Vagina (tissue), 2 donors: ENCODE results near the gene GADD45A. TPM values are rescaled to one million over a fixed set of nuclear protein-coding genes. Genes with fewer than 3 reads are reported as not detected.

Experiments
- DNase-seq, 2 donors: peaks; one replicate each; pipeline ENCODE4 v3.0.0-alpha.2; 2017; ENCODE audit errors: extremely low spot score in 2 of 2
- H3K27ac ChIP-seq: fragments of 200-600 bp; sonication (generic); one replicate; pipeline ENCODE4 v1.5.1; 2019
- H3K27me3 ChIP-seq: fragments of 200-600 bp; sonication (generic); one replicate; pipeline ENCODE4 v1.5.1; 2019
- H3K36me3 ChIP-seq, 2 donors: fragments of 200-600 bp; sonication (generic); one replicate each; pipeline ENCODE4 v1.5.1; 2017 to 2019
- H3K4me1 ChIP-seq: fragments of 200-600 bp; sonication (generic); one replicate; pipeline ENCODE4 v1.5.1; 2019
- H3K4me3 ChIP-seq, 2 donors: fragments of 200-600 bp; sonication (generic); 1 replicate in 1 of 2; 2 replicates in 1 of 2; pipeline ENCODE4 v1.5.1; 2016 to 2019
- H3K9me3 ChIP-seq: fragments of 200-600 bp; sonication (generic); one replicate; pipeline ENCODE4 v1.5.1; 2019
- CTCF ChIP-seq, 3 experiments: fragments of 450-650 bp in 2 of 3; fragments of 200-600 bp in 1 of 3; sonication (generic) in 1 of 3; IDR thresholded peaks; one replicate each; pipeline ENCODE4 v1.5.1; 2017 to 2019; ENCODE audit warnings: antibody characterized with exemption in 3 of 3, mild to moderate bottlenecking in 2 of 3, moderate library complexity in 2 of 3
- POLR2A ChIP-seq, 2 donors: fragments of 450-650 bp; IDR thresholded peaks; one replicate each; pipeline ENCODE4 v1.6.1; 2017; ENCODE audit warnings: antibody characterized with exemption in 2 of 2, mild to moderate bottlenecking in 2 of 2, moderate library complexity in 2 of 2
- POLR2AphosphoS5 ChIP-seq, 2 donors: sonication (generic); formaldehyde crosslinking; IDR thresholded peaks; one replicate each; pipeline ENCODE4 v1.9.0; 2017; ENCODE audit warnings: antibody characterized with exemption in 2 of 2, mild to moderate bottlenecking in 2 of 2, low read depth in 1 of 2; ENCODE audit not compliant: insufficient read depth in 1 of 2
- intact Hi-C: fragments of 100-400 bp; cut with DNase I; formaldehyde crosslinking; loops from one replicate; pipeline ENCODE4 v1.15.1; 2023
- total RNA-seq: library from RNA; depleted of rRNA; stranded (reverse); fragments of >200 nt; gene quantifications from one replicate; pipeline ENCODE4 v1.2.3, GENCODE V29; 2016

GADD45A gene
- total RNA-seq, 1 donor from 2014 or later, result 44.4 TPM

DNA sequence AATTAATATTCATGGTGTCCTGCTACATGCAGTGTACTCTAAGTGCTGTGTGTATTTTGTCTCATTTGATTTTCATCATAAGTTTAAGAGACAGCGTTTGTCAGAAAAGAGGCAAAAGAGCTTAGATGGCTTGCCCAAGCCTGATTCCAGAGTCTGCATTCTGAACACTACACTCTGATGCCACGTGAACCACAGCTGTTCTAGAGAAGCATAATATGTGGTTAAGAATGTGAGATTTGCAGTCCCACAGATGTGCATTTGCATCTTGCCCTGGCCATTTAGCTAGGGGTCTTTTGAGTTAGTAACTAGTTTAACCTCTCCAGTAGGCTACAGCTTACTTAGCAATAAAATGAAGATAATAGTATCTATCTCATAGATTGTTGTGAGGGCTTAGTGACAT is 9.2 kb upstream of the GADD45A start:
- DNase-seq, result no peak
- TF ChIP-seq POLR2A (IDR thresholded peaks at IDR 0.05) (no peak), CTCF (IDR thresholded peaks at IDR 0.05) (no peak), POLR2AphosphoS5 (IDR thresholded peaks at IDR 0.05; ENCODE audit: insufficient read depth in 1 of 2, low read depth in 1 of 2) (no peak)
- Histone ChIP-seq H3K9me3 (no peaks in the 10 kb centered on the region), H3K4me3 (no peak overlapping the region), H3K27ac (no peak overlapping the region), H3K27me3 (no peaks in the 10 kb centered on the region), H3K4me1 (peaks cover 11% of the 10 kb centered on the region), H3K36me3 (no peaks in the 10 kb centered on the region)
- intact Hi-C loops, result no loop called here

DNA sequence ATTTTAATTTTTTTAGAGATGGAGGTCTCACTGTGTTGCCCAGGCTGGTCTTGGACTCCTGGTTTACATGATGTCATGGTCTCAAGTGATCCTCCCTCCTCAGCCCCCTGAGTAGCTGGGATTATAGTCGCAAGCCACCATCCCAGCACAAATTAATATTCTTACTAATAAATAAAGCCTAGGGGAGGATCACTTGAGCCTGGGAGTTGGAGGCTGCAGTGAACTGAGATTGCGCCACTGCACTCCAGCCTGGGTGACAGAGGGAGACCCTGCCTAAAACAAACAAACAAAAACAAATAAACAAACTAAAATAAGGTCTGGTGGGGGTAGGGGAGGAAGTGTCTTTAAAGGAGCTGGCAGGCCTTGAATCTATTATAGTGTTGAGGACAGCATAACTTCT is 8.7 kb upstream of the GADD45A start:
- TF ChIP-seq CTCF (IDR thresholded peaks at IDR 0.05) (no peak), POLR2A (IDR thresholded peaks at IDR 0.05) (no peak), POLR2AphosphoS5 (IDR thresholded peaks at IDR 0.05; ENCODE audit: insufficient read depth in 1 of 2, low read depth in 1 of 2) (no peak)
- H3K27me3 ChIP-seq, result no peaks in the 10 kb centered on the region
- intact Hi-C loops, result no loop called here
- DNase-seq, result no peak
- no peak overlapping the region for H3K27ac ChIP-seq
- no peaks in the 10 kb centered on the region for H3K36me3 ChIP-seq
- H3K9me3 ChIP-seq, result no peaks in the 10 kb centered on the region
- no peak overlapping the region for H3K4me3 ChIP-seq
- peaks cover 11% of the 10 kb centered on the region for H3K4me1 ChIP-seq

- Histone ChIP-seq H3K36me3 (no peaks in the 10 kb centered on the region), H3K4me1 (peaks cover 11% of the 10 kb centered on the region), H3K27ac (no peak overlapping the region), H3K9me3 (no peaks in the 10 kb centered on the region), H3K4me3 (no peak overlapping the region), H3K27me3 (no peaks in the 10 kb centered on the region)
- no peak for DNase-seq
- intact Hi-C loops, result no loop called here
- TF ChIP-seq POLR2AphosphoS5 (IDR thresholded peaks at IDR 0.05; ENCODE audit: insufficient read depth in 1 of 2, low read depth in 1 of 2), result no peak
- no peak for TF ChIP-seq CTCF (IDR thresholded peaks at IDR 0.05)
- TF ChIP-seq POLR2A (IDR thresholded peaks at IDR 0.05), result no peak
Measured at GRCh38 chr1:67676946-67677345, 8.1 kb upstream of the GADD45A start.

GRCh38 chr1:67677408-67677807 is 7.6 kb upstream of the GADD45A start:
- no peak for DNase-seq
- Histone ChIP-seq H3K4me1 (peaks cover 11% of the 10 kb centered on the region), H3K4me3 (no peak overlapping the region), H3K9me3 (no peaks in the 10 kb centered on the region), H3K27ac (no peak overlapping the region), H3K27me3 (no peaks in the 10 kb centered on the region), H3K36me3 (no peaks in the 10 kb centered on the region)
- TF ChIP-seq POLR2AphosphoS5 (IDR thresholded peaks at IDR 0.05; ENCODE audit: insufficient read depth in 1 of 2, low read depth in 1 of 2) (no peak), CTCF (IDR thresholded peaks at IDR 0.05) (no peak), POLR2A (IDR thresholded peaks at IDR 0.05) (no peak)
- intact Hi-C loops, result no loop called here

DNA sequence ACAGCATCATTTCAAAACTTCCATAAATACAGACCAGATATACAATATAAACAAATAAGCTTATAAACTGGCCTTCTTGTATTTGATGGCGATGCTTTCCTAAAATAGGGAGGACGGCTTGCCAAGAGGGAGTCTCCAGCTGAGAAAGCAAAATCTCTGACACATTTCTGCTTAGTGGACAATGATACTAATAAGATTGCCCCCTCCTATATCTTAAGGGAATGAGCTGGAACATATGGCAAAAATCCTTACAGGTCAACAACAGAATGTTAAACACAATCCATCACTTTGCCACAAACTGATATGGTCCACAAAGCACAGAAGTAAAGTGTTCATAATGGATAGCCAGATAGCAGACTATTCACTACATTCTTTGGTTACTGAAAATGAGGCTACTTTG is 7.1 kb upstream of the GADD45A start:
- intact Hi-C loops, result no loop called here
- Histone ChIP-seq H3K36me3 (no peaks in the 10 kb centered on the region), H3K4me3 (no peak overlapping the region), H3K9me3 (no peaks in the 10 kb centered on the region), H3K4me1 (peaks cover 15% of the 10 kb centered on the region), H3K27me3 (no peaks in the 10 kb centered on the region), H3K27ac (no peak overlapping the region)
- TF ChIP-seq CTCF (IDR thresholded peaks at IDR 0.05), result no peak
- no peak for TF ChIP-seq POLR2A (IDR thresholded peaks at IDR 0.05)
- no peak for TF ChIP-seq POLR2AphosphoS5 (IDR thresholded peaks at IDR 0.05; ENCODE audit: insufficient read depth in 1 of 2, low read depth in 1 of 2)
- no peak for DNase-seq
